ENCODE data around the gene MYO3B.

MYO3B gene

GRCh38 chr2:170244555-170244954, 66.6 kb downstream of the MYO3B start:
- no peak for DNase-seq (ENCODE audit: low read depth in 2 of 2)
- TF ChIP-seq, protein P1, sequence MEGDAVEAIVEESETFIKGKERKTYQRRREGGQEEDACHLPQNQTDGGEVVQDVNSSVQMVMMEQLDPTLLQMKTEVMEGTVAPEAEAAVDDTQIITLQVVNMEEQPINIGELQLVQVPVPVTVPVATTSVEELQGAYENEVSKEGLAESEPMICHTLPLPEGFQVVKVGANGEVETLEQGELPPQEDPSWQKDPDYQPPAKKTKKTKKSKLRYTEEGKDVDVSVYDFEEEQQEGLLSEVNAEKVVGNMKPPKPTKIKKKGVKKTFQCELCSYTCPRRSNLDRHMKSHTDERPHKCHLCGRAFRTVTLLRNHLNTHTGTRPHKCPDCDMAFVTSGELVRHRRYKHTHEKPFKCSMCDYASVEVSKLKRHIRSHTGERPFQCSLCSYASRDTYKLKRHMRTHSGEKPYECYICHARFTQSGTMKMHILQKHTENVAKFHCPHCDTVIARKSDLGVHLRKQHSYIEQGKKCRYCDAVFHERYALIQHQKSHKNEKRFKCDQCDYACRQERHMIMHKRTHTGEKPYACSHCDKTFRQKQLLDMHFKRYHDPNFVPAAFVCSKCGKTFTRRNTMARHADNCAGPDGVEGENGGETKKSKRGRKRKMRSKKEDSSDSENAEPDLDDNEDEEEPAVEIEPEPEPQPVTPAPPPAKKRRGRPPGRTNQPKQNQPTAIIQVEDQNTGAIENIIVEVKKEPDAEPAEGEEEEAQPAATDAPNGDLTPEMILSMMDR (IDR thresholded peaks at IDR 0.05; ENCODE audit: low read depth, low read length): no peak
- no peak overlapping the region for H3K4me3 ChIP-seq (replicated peaks in 1 of 2; ENCODE audit: low read depth in 2 of 2, low read length in 2 of 2)

DNA sequence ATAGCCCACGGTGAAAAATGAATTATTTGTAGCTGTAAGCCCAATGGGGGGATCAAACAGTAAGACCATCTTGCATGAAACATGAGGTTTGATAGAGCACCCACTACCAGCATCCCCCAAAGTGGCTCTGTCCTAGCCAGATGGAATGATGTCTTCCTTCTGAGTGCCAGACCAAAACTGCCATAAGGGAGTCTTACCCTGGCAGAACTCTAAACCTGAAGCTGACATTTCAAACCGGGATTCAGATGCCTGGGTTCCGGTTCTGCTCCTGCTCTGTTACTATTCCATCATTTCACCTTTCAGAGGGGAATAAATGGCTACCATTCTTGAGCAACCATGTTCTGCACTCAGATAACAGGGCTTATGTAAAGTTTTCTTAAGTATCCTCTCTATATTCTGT, 67.4 kb downstream of the MYO3B start:
- no peak for DNase-seq (ENCODE audit: low read depth in 2 of 2)
- no peak overlapping the region for H3K4me3 ChIP-seq (replicated peaks in 1 of 2; ENCODE audit: low read depth in 2 of 2, low read length in 2 of 2)
- TF ChIP-seq, protein P1 (IDR thresholded peaks at IDR 0.05; ENCODE audit: low read depth, low read length): no peak

- H3K4me3 ChIP-seq (replicated peaks in 1 of 2; ENCODE audit: low read depth in 2 of 2, low read length in 2 of 2): no peak overlapping the region
- no peak for DNase-seq (ENCODE audit: low read depth in 2 of 2)
- TF ChIP-seq, protein P1 (IDR thresholded peaks at IDR 0.05; ENCODE audit: low read depth, low read length): no peak
Measured at GRCh38 chr2:170247333-170247732, 69.4 kb downstream of the MYO3B start.

- no peak for DNase-seq (ENCODE audit: low read depth in 2 of 2)
- no peak overlapping the region for H3K4me3 ChIP-seq (replicated peaks in 1 of 2; ENCODE audit: low read depth in 2 of 2, low read length in 2 of 2)
- TF ChIP-seq, protein P1 (IDR thresholded peaks at IDR 0.05; ENCODE audit: low read depth, low read length): no peak
Measured at GRCh38 chr2:170247882-170248393, 70.0 kb downstream of the MYO3B start.

DNA sequence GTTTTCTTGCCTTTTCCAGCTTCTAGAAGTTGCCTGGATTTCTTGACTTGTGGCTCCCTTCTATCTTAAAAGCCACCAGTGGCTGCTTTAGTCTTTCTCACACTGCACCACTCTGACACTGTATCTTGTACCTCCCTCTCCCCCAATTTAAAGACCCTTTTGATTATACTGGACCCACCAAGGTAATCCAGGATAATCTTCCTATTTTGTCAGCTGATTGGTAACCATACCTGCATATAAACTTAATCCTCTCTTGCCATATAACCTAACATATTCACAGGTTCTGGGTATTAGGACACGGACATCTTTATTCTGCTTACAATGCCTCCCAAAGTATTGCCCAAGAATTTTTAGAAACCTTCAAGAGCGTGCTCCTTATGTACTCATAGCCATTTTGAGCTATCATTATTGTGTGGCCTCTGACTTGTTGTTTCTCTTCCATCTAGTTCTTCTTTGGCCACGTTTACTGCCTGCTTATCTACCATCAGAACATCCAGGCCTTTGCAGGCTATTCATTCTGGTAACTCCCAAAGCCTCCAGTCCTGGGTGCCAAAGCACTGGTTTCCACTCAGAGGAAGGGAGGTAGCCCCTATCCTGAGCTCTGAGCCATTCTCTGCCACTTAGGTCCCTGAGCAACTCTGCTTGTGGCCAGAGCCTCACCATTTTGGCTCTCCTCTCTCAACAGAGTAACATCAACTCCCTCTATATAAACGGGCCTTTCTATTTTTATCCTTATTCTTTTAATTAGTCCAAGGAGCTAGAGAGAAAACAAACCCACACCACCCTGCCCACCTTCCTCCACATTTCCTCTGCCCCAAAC, 70.8 kb downstream of the MYO3B start:
- no peak for DNase-seq (ENCODE audit: low read depth in 2 of 2)
- TF ChIP-seq, protein P1 (IDR thresholded peaks at IDR 0.05; ENCODE audit: low read depth, low read length): no peak
- no peak overlapping the region for H3K4me3 ChIP-seq (replicated peaks in 1 of 2; ENCODE audit: low read depth in 2 of 2, low read length in 2 of 2)

GRCh38 chr2:170249761-170250160, 71.8 kb downstream of the MYO3B start:
- DNase-seq (ENCODE audit: low read depth in 2 of 2): no peak
- TF ChIP-seq, protein P1 (IDR thresholded peaks at IDR 0.05; ENCODE audit: low read depth, low read length): no peak
- no peak overlapping the region for H3K4me3 ChIP-seq (replicated peaks in 1 of 2; ENCODE audit: low read depth in 2 of 2, low read length in 2 of 2)

Data from cardiac fibroblast (primary cell).